Germinal center (tissue), 1 donor: ENCODE data around the gene P2RY8.
"Not testable (repeated sequence)": the region's sequence is repeated elsewhere in the genome, so short reads cannot be mapped to it uniquely, and the experiment has no call there.

Experiments used
- DNase-seq: peaks from one replicate; pipeline ENCODE4 v3.0.0; 2012; ENCODE audit warnings: mixed read lengths, low spot score

The P2RY8 gene

GRCh38 chrX:1486177-1486576 lies 50.8 kb downstream of the P2RY8 start:
- no peak for DNase-seq

- no peak for DNase-seq
Measured at GRCh38 chrX:1485033-1485432, 52.0 kb downstream of the P2RY8 start.

- DNase-seq, result peak; percentile 35
Measured at GRCh38 chrX:1484638-1485019, 52.4 kb downstream of the P2RY8 start.

- no peak for DNase-seq
Measured at GRCh38 chrX:1483843-1484637, 52.9 kb downstream of the P2RY8 start.

GRCh38 chrX:1482530-1482928 lies 54.5 kb downstream of the P2RY8 start:
- not testable (repeated sequence) for DNase-seq

- DNase-seq, result peak; percentile 65
Measured at GRCh38 chrX:1481636-1482529, 55.1 kb downstream of the P2RY8 start.

- no peak for DNase-seq
Measured at GRCh38 chrX:1480082-1480785, 56.8 kb downstream of the P2RY8 start.

GRCh38 chrX:1477801-1478458 lies 59.1 kb downstream of the P2RY8 start:
- DNase-seq, result no peak

- no peak for DNase-seq
Measured at GRCh38 chrX:1477229-1477628, 59.8 kb downstream of the P2RY8 start.

GRCh38 chrX:1476682-1477081 lies 60.3 kb downstream of the P2RY8 start:
- no peak for DNase-seq

- no peak for DNase-seq
Measured at GRCh38 chrX:1475881-1476280, 61.1 kb downstream of the P2RY8 start.

- no peak for DNase-seq
Measured at GRCh38 chrX:1475481-1475880, 61.5 kb downstream of the P2RY8 start.

GRCh38 chrX:1474593-1474992 lies 62.4 kb downstream of the P2RY8 start:
- not testable (repeated sequence) for DNase-seq

GRCh38 chrX:1472975-1473374 lies 64.0 kb downstream of the P2RY8 start:
- DNase-seq, result no peak

GRCh38 chrX:1468250-1468772 lies 68.7 kb downstream of the P2RY8 start:
- peak; percentile 82 for DNase-seq

- DNase-seq, result peak; percentile 61
Measured at GRCh38 chrX:1466971-1467561, 69.9 kb downstream of the P2RY8 start.

GRCh38 chrX:1466232-1466661 lies 70.7 kb downstream of the P2RY8 start:
- DNase-seq, result no peak

- no peak for DNase-seq
Measured at GRCh38 chrX:1465286-1466231, 71.4 kb downstream of the P2RY8 start.

GRCh38 chrX:1464971-1465285 lies 72.1 kb downstream of the P2RY8 start:
- DNase-seq, result no peak
